GM13976 (cell line): Measurements from ENCODE around the gene TAPBPL.

Experiments used
- DNase-seq: peaks from one replicate; pipeline ENCODE4 v3.0.0; 2012; ENCODE audit warnings: low spot score
- CTCF ChIP-seq: IDR thresholded peaks from 2 replicates; pipeline ENCODE4 v1.5.1; 2012; ENCODE audit warnings: borderline replicate concordance, mild to moderate bottlenecking; ENCODE audit not compliant: insufficient read depth; ENCODE audit errors: extremely low read depth, missing control alignments, control extremely low read depth
- in situ Hi-C: fragments of 300-500 bp; cut with MboI; formaldehyde crosslinking; loops from one replicate; pipeline ENCODE4 v1.12.0; 2022; ENCODE audit warnings: low sequenced_read_pairs, mixed read lengths, inconsistent platforms; ENCODE audit not compliant: unreplicated experiment

Gene TAPBPL

DNA sequence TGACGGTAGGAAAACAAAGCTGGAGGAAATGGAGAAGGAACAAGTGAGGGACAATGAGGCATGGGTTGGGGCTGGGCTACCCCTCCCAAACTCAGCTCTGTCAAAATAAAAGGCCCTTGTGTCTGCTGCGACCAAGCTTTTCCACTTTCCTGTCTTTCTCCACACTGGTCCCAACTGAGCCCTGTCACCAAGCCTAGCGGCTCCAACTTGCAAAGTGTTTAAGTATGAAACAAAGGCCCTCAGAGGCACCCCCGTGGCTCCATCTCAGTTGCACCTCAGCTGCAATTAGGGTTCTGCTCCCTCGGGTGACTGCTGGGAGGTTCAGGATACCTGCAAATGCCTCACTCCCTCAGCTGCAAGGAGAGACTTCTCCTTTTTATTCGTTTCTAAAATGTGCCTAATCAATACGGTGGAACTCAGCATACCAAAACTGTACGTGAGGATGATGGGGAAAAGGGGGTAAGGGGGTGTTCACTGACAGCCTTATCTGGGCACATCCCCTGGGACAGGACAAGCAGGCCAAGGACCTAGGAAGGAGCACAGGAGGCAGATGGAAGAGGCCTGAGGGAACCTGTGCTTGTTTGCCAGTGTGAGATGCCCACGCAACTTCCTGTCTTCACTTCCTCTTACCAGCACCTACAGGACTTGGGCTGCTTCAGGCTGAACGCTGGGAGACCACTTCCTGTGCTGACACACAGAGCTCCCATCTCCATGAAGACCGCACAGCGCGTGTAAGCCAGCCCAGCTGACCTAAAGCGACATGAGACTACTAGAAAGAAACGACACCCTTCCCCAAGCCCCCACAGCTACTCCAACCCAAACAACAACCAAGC is 9.8 kb downstream of the TAPBPL start:
- DNase-seq, result peak; percentile 82
- TF ChIP-seq CTCF, result no peak
- in situ Hi-C loops, result no loop called here

GRCh38 chr12:6462234-6462995 is 10.6 kb downstream of the TAPBPL start:
- no peak for DNase-seq
- no peak for TF ChIP-seq CTCF
- in situ Hi-C loops, result no loop called here

GRCh38 chr12:6463216-6463615 is 11.4 kb downstream of the TAPBPL start:
- no peak for DNase-seq
- in situ Hi-C loops, result no loop called here

DNA sequence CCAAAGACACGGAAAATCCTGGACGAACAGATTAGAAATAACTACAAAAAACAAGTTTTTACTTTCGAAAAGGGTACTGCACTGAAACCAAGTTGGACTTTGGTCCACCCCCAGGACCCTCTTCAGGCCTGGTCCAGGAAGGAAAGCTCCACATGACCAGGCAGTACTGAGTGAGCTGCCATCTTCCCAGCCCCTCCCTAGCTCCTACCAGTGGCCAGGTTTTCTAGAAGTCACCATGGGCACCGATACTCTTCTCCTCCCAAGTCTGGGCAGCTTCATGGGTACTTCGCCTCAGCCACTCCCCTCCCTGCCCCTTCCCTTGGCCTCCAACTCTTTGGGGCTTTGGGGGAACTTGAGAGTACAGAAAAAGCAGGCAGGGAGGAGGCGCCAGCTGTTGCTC is 12.0 kb downstream of the TAPBPL start:
- TF ChIP-seq CTCF, result no peak
- in situ Hi-C loops, result no loop called here
- no peak for DNase-seq

More at GRCh38 chr12:6463216-6463615, 11.4 kb downstream of the TAPBPL start:
- no peak for TF ChIP-seq CTCF

- in situ Hi-C loops, result no loop called here
- no peak for TF ChIP-seq CTCF
- DNase-seq, result no peak
Measured at GRCh38 chr12:6464531-6464930, 12.7 kb downstream of the TAPBPL start.

GRCh38 chr12:6465467-6466183 is 13.8 kb downstream of the TAPBPL start:
- in situ Hi-C loops, result no loop called here
- peak; percentile 65 for TF ChIP-seq CTCF
- no peak for DNase-seq
